Kasumi-1 (cell line): ENCODE results near the gene UBXN11.
"Not testable (repeated sequence)": the region's sequence is repeated elsewhere in the genome, so short reads cannot be mapped to it uniquely, and the experiment has no call there.

Experiments
- DNase-seq, 2 experiments: peaks; one replicate each; lab custom pipeline; 2025; lab: John Stamatoyannopoulos, UW

UBXN11 gene

GRCh38 chr1:26336477-26337205 is 30.2 kb upstream of the UBXN11 start:
- no peak for DNase-seq

- no peak for DNase-seq
These were observed 29.5 kb upstream of the UBXN11 start for GRCh38 chr1:26335774-26336476.

- DNase-seq, result not testable (repeated sequence)
These were observed 26.9 kb upstream of the UBXN11 start for GRCh38 chr1:26333312-26333711.

GRCh38 chr1:26330276-26330675 is 23.8 kb upstream of the UBXN11 start:
- no peak for DNase-seq

- not testable (repeated sequence) for DNase-seq
These were observed 22.9 kb upstream of the UBXN11 start for GRCh38 chr1:26329380-26329779.

- DNase-seq, result no peak
These were observed 22.2 kb upstream of the UBXN11 start for GRCh38 chr1:26328597-26328996.

- DNase-seq, result no peak
These were observed 21.5 kb upstream of the UBXN11 start for GRCh38 chr1:26327956-26328362.

GRCh38 chr1:26324550-26324949 is 18.1 kb upstream of the UBXN11 start:
- DNase-seq, result no peak

- no peak for DNase-seq
These were observed 16.9 kb upstream of the UBXN11 start for GRCh38 chr1:26323382-26323781.

- no peak for DNase-seq
These were observed 15.6 kb upstream of the UBXN11 start for GRCh38 chr1:26322042-26322331.

- DNase-seq, result peak; percentile 87 to 89
These were observed 15.0 kb upstream of the UBXN11 start for GRCh38 chr1:26321315-26322041.

- no peak for DNase-seq
These were observed 14.5 kb upstream of the UBXN11 start for GRCh38 chr1:26320896-26321295.

GRCh38 chr1:26318338-26319064 is 12.1 kb upstream of the UBXN11 start:
- DNase-seq, result no peak

GRCh38 chr1:26317612-26318337 is 11.3 kb upstream of the UBXN11 start, which contains the start of gene CD52:
CD52 (plus strand) TSS chr1:26317958; CDS start chr1:26318018, 60 bp downstream.
- DNase-seq, result peak in 1 of 2 experiments; percentile 15

- DNase-seq, result peak in 1 of 2 experiments; percentile 8
These were observed 10.7 kb upstream of the UBXN11 start for GRCh38 chr1:26317146-26317545.

GRCh38 chr1:26315874-26316850 is 9.7 kb upstream of the UBXN11 start:
- no peak for DNase-seq

- no peak for DNase-seq
These were observed 8.1 kb upstream of the UBXN11 start for GRCh38 chr1:26314501-26314900.

- not testable (repeated sequence) for DNase-seq
These were observed 1.8 kb upstream of the UBXN11 start for GRCh38 chr1:26307966-26308899.

- no peak for DNase-seq
These were observed 936 bp upstream of the UBXN11 start for GRCh38 chr1:26307363-26307781.
